Fibroblast of villous mesenchyme (primary cell): ENCODE results near the gene C14orf180. TPM values are rescaled to one million over a fixed set of nuclear protein-coding genes. Genes with fewer than 3 reads are reported as not detected.

ENCODE experiments used
- DNase-seq: peaks from one replicate; pipeline ENCODE4 v3.0.0-alpha.2; 2010; ENCODE audit warnings: low read depth
- H3K4me3 ChIP-seq: 2 replicates; pipeline ENCODE4 v1.5.1; 2011; ENCODE audit warnings: low read depth, mild to moderate bottlenecking, low read length
- total RNA-seq: library from RNA; depleted of rRNA; stranded (reverse); fragments of >200 nt; gene quantifications from 2 replicates; pipeline ENCODE4 v1.2.3, GENCODE V29; 2012
- TF ChIP-seq, protein P1 (sequence below): IDR thresholded peaks from 2 replicates; pipeline ENCODE4 v1.5.1; 2012; ENCODE audit warnings: low read depth, mild to moderate bottlenecking, low read length; ENCODE audit not compliant: insufficient read depth

The C14orf180 gene
- total RNA-seq, 1 donor, result not detected

DNA sequence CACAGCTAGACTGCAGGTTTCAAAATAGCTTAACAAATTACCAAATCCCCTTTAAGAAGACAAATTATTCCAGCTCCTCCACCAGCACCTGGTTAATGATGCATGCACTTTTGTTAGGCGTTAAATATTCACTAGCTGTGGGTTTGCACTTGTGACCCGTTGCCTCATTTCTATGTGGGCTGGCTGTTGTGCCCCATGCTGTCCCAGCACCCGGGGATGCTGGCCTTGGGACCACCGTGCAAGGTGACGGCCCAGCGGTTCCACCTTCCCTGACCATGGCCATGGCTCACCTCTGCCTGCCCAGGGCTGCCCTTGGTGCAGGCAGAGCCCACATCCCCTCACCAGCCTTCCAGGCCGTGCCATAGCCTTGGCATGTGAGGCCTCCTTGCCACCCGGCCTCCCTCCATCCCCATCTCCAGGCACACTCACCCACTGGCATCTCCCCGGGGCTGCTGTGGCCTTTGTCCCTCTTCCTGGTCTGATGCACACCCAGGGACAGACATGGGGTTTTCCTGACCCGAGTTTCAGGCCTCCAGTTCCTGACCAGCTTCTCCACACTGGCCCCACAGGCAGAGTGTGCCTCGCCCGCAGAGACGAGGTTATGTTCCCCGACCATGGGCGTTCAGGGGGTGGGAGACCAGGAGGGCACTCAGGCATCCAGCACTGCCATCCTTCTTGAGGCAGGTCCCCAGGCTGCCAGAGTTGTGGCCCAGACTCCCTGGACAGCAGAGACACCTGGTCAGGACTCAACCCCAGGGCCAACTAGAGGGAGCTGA, 20.3 kb upstream of the C14orf180 start:
- no peak overlapping the region for H3K4me3 ChIP-seq
- TF ChIP-seq, protein P1, sequence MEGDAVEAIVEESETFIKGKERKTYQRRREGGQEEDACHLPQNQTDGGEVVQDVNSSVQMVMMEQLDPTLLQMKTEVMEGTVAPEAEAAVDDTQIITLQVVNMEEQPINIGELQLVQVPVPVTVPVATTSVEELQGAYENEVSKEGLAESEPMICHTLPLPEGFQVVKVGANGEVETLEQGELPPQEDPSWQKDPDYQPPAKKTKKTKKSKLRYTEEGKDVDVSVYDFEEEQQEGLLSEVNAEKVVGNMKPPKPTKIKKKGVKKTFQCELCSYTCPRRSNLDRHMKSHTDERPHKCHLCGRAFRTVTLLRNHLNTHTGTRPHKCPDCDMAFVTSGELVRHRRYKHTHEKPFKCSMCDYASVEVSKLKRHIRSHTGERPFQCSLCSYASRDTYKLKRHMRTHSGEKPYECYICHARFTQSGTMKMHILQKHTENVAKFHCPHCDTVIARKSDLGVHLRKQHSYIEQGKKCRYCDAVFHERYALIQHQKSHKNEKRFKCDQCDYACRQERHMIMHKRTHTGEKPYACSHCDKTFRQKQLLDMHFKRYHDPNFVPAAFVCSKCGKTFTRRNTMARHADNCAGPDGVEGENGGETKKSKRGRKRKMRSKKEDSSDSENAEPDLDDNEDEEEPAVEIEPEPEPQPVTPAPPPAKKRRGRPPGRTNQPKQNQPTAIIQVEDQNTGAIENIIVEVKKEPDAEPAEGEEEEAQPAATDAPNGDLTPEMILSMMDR, result no peak
- no peak for DNase-seq

DNA sequence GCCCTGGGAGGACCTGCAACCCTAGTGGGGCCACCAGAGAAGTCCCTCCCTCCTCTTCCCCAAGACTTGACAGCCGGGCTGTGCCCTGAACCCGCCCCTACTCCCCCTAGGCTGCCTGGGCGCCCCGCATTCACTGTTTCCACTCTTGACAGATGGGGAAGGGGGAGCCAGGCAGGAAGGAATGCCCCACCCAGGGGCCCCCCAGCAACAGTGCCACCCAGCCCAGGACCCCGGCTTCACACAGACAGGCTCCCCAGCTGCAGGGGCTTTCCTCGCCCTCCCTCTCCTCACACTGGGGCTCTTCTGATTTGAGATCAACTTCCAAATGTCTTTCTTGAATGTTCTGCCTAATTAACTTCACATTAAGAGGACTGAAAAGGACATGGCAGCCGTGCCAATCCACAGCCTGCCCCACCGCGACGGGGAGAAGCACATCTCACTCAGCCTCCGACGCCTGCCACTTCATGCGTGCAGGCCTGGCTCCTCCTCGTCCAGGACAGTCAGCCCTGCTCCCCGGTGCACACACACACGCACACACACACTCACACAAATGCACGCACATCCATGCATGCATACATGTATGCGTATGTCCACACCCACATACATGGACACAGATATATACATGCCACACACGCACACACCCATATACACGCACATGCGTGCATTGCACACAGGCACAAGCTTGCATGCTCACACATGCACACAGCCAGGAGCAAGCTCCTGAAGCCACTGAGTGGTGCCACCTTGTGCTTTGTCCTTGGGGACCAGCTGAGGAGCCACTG, 19.6 kb upstream of the C14orf180 start:
- no peak overlapping the region for H3K4me3 ChIP-seq
- no peak for DNase-seq
- TF ChIP-seq, protein P1, result no peak

DNA sequence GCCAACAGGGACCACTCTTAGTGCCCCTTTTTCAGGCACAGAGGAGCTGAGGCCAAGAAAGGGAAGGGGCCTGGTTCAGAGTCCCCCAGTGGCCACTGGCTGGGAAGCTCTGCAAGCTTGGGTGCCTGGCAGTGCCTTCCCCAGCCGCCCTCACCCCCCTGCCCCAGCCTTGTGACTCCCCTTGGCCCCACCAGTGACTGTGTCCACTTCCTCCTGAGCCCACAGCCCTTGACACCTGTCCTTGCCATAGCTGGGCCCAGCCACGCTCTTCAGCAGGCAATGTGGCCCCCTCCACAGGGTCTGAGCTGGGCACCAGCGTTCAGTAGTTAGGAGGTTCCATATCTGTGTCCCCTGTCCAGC, 19.0 kb upstream of the C14orf180 start:
- H3K4me3 ChIP-seq, result no peak overlapping the region
- TF ChIP-seq, protein P1, result no peak
- no peak for DNase-seq

DNA sequence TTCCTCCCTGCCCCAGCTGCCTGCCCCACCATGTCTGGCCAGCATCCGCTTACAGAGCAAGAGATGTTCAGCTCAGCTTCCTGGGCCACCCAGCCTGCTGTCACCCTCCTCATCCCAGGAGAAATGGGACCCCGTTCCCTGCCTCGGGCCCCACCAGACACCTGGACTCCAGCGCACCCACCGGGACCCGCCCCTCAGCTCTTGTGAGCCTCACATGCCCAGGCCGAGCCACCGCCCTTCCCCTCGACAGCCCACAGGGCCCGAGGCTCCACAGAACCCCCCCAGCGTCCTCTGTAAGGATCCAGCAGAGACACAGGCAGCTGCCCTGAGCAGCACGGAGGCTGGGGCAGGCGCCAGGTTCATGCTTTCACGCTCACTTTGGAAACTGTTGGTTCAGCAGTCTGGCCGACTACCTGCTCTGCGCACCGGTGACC, 18.4 kb upstream of the C14orf180 start:
- DNase-seq, result no peak
- TF ChIP-seq, protein P1, result no peak

DNA sequence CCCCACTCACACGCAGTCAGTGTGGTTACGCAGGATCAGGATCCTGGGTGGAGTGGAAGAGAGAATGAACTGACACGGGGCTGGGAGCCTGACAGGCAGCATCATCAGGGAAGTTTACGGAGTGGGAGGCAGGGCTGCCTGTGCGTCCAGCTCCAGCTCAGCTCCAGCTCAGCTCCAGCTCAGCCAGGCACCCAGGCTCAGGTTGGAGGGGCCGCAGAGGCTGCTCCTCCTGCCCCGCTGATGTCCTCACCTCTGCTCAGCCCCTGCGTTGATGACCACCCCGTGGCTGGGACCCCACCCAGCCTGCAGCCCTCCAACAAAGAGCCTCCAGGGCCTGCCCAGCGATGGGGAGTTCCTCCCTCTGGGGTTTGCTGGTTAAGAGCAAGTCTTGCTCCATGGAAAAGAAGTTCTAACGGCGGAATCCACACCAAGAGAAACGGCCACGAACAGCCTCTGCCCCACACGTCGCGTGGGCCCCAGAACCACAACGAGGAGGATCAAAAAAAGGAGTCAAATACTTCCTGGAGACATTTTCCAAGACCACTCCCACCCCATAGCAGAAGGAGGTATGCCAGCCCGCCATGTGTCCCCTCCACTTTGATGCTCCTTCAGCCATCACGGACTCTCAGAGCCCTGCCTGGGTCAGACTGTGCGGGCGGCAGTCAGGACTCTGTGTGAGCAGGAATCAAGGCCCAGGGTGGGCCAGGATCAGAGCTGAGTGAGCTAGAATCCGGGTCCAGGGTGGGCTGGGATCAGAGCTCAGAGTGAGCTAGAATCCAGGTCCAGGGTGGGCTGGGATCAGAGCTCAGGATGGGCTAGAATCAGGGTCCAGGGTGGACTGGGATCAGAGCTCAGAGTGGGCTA, 17.7 kb upstream of the C14orf180 start:
- TF ChIP-seq, protein P1, result no peak
- no peak for DNase-seq
- no peak overlapping the region for H3K4me3 ChIP-seq

More for the DNA sequence above, 18.4 kb upstream of the C14orf180 start:
- no peak overlapping the region for H3K4me3 ChIP-seq

DNA sequence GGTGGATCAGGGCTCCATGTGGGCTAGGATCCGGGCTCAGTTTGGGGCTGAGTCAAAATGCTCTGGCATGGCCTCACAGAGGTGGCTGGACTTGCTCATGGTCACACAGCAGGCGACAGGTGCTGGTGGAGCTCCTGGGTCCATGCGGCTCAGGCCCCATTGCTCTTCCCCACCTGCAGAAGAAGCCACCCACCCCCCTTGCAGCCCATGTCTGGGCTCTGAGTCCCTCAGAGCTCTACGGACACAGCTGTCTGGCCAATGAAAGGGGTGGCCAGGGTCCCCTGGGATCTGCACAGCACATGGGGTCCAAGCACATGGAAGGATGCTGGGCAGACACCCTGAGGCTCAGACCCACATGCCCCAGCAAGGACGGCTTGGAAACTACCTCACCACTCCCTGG, 17.0 kb upstream of the C14orf180 start:
- no peak overlapping the region for H3K4me3 ChIP-seq
- TF ChIP-seq, protein P1, result no peak
- no peak for DNase-seq
